Prostate gland (tissue), 2 donors: Measurements from ENCODE around the gene TASP1. TPM values are rescaled to one million over a fixed set of nuclear protein-coding genes. Genes with fewer than 3 reads are reported as not detected.

Experiments
- DNase-seq: peaks from one replicate; pipeline ENCODE4 v3.0.0-alpha.2; 2019; ENCODE audit warnings: low spot score
- H3K27ac ChIP-seq, 2 donors: fragments of 200-600 bp; sonication (generic); 2 replicates each; pipeline ENCODE4 v1.5.1; 2017 to 2019
- H3K27me3 ChIP-seq: fragments of 200-600 bp; sonication (generic); replicated peaks from 2 replicates; pipeline ENCODE4 v1.5.1; 2019; ENCODE audit not compliant: insufficient read depth
- H3K36me3 ChIP-seq, 2 donors: fragments of 200-600 bp; sonication (generic); 1 replicate in 1 of 2; 2 replicates in 1 of 2; pipeline versions ENCODE4 v1.5.1 to v1.8.1; 2017 to 2019
- H3K4me1 ChIP-seq: fragments of 200-600 bp; sonication (generic); replicated peaks from 2 replicates; pipeline ENCODE4 v1.5.1; 2019
- H3K4me3 ChIP-seq, 2 donors: fragments of 200-600 bp; sonication (generic); 2 replicates each; pipeline ENCODE4 v1.5.1; 2017 to 2019
- H3K9me3 ChIP-seq: fragments of 200-600 bp; sonication (generic); 2 replicates; pipeline ENCODE4 v1.5.1; 2017
- CTCF ChIP-seq, 4 experiments: fragments of 200-600 bp in 2 of 4; fragments of 450-650 bp in 2 of 4; sonication (generic) in 2 of 4; IDR thresholded peaks; 1 replicate in 3 of 4; 2 replicates in 1 of 4; pipeline ENCODE4 v1.5.1; 2016 to 2019; ENCODE audit warnings: antibody characterized with exemption in 4 of 4, mild to moderate bottlenecking in 2 of 4, moderate library complexity in 2 of 4
- POLR2A ChIP-seq: fragments of 450-650 bp; IDR thresholded peaks from one replicate; pipeline ENCODE4 v1.6.1; 2016; ENCODE audit warnings: antibody characterized with exemption, mild to moderate bottlenecking
- POLR2AphosphoS5 ChIP-seq: sonication (generic); formaldehyde crosslinking; IDR thresholded peaks from one replicate; pipeline ENCODE4 v1.6.1; 2017; ENCODE audit warnings: antibody characterized with exemption
- WGBS: methylation state at CpG from one replicate; pipeline ENCODE4 v1.1.5; 2018; 5-methylcytosine and 5-hydroxymethylcytosine counted together
- intact Hi-C: fragments of 100-400 bp; cut with DNase I; formaldehyde crosslinking; loops from one replicate; pipeline ENCODE4 v1.14.2; 2022
- total RNA-seq, 2 donors: library from RNA; depleted of rRNA; stranded (reverse); fragments of >200 nt; gene quantifications; one replicate each; pipeline ENCODE4 v1.1.0, GENCODE V29; 2016

TASP1 gene
- total RNA-seq, 2 donors from 2014 or later = 9.3 to 14.2 TPM

- DNase-seq = no peak
- no peak overlapping the region for H3K27ac ChIP-seq
- WGBS = 94% methylated on average over 1 of the region's 1 CpG
- intact Hi-C loops = no loop called here
- H3K27me3 ChIP-seq = no peaks in the 10 kb centered on the region
- TF ChIP-seq POLR2A (no peak), CTCF (IDR thresholded peaks at IDR 0.05) (no peak), POLR2AphosphoS5 (no peak)
- H3K36me3 ChIP-seq = no peaks in the 10 kb centered on the region
- H3K4me3 ChIP-seq = no peak overlapping the region
- no peaks in the 10 kb centered on the region for H3K4me1 ChIP-seq
- no peaks in the 10 kb centered on the region for H3K9me3 ChIP-seq
Observed at GRCh38 chr20:13474467-13474866, 164.3 kb downstream of the TASP1 start.

- DNase-seq = no peak
- no peak overlapping the region for H3K4me3 ChIP-seq
- H3K36me3 ChIP-seq = no peaks in the 10 kb centered on the region
- H3K9me3 ChIP-seq = no peaks in the 10 kb centered on the region
- intact Hi-C loops = no loop called here
- H3K4me1 ChIP-seq = no peaks in the 10 kb centered on the region
- no peaks in the 10 kb centered on the region for H3K27me3 ChIP-seq
- TF ChIP-seq POLR2AphosphoS5 (no peak), CTCF (IDR thresholded peaks at IDR 0.05) (no peak), POLR2A (no peak)
- no peak overlapping the region for H3K27ac ChIP-seq
Observed at GRCh38 chr20:13469262-13469661, 169.5 kb downstream of the TASP1 start.

- no peaks in the 10 kb centered on the region for H3K27me3 ChIP-seq
- intact Hi-C loops = no loop called here
- no peak for TF ChIP-seq POLR2AphosphoS5
- TF ChIP-seq CTCF (IDR thresholded peaks at IDR 0.05) = no peak
- no peak for TF ChIP-seq POLR2A
- DNase-seq = no peak
- no peak overlapping the region for H3K4me3 ChIP-seq
- H3K36me3 ChIP-seq = no peaks in the 10 kb centered on the region
- no peak overlapping the region for H3K27ac ChIP-seq
- no peaks in the 10 kb centered on the region for H3K4me1 ChIP-seq
- no peaks in the 10 kb centered on the region for H3K9me3 ChIP-seq
Observed at GRCh38 chr20:13468166-13468565, 170.6 kb downstream of the TASP1 start.

GRCh38 chr20:13464702-13465101, 174.0 kb downstream of the TASP1 start:
- Histone ChIP-seq H3K27ac (no peak overlapping the region), H3K4me3 (no peak overlapping the region), H3K4me1 (no peaks in the 10 kb centered on the region), H3K36me3 (no peaks in the 10 kb centered on the region), H3K27me3 (no peaks in the 10 kb centered on the region), H3K9me3 (no peaks in the 10 kb centered on the region)
- no peak for DNase-seq
- 97% methylated on average over 3 of the region's 3 CpGs for WGBS
- TF ChIP-seq POLR2A (no peak), POLR2AphosphoS5 (no peak), CTCF (IDR thresholded peaks at IDR 0.05) (no peak)
- intact Hi-C loops = no loop called here

GRCh38 chr20:13461849-13462458, 176.8 kb downstream of the TASP1 start:
- Histone ChIP-seq H3K4me1 (no peaks in the 10 kb centered on the region), H3K27ac (no peak overlapping the region), H3K36me3 (no peaks in the 10 kb centered on the region), H3K4me3 (no peak overlapping the region), H3K9me3 (no peaks in the 10 kb centered on the region), H3K27me3 (no peaks in the 10 kb centered on the region)
- DNase-seq = no peak
- TF ChIP-seq POLR2A (no peak), POLR2AphosphoS5 (no peak), CTCF (IDR thresholded peaks at IDR 0.05) (no peak)
- intact Hi-C loops = no loop called here
- WGBS = 92% methylated on average over 2 of the region's 2 CpGs
